KG1 (cell line): Measurements from ENCODE around the gene SLC35C1.

Source experiments
- DNase-seq: peaks from one replicate; lab custom pipeline; 2025; lab: John Stamatoyannopoulos, UW

The SLC35C1 gene

DNA sequence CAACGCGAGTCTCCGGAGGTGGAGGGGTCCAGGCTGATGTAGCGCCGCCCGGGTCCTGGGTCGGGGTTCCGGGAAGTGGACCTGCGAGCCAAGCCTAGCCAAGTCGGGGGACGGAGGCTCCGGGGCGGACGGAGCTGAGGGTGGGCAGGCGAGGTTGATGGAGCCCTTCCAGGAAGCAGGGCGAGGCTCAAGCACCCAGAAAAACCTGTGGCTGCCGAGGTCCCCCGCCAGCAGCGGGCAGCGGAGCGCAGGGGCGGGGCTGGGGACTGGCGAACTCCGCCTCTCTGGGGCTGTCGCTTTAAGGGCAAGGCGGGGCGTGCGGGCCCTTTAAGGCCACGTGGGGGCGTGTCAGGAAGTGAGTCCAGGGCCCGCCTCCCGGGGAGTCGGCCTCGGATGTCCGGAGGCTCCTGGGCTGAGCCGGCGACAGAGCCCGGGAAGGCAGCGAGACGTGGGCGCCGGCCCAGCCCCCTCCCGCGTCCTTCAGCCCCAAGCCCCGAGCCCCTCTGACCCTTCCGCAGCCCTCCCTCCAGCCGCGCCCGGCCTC is at the start of gene SLC35C1:
TSS of gene SLC35C1 (plus strand) at position 389 of the 544 bp plus-strand sequence. CDS start 653 bp downstream, outside the sequence.
- DNase-seq = peak; percentile 92

DNA sequence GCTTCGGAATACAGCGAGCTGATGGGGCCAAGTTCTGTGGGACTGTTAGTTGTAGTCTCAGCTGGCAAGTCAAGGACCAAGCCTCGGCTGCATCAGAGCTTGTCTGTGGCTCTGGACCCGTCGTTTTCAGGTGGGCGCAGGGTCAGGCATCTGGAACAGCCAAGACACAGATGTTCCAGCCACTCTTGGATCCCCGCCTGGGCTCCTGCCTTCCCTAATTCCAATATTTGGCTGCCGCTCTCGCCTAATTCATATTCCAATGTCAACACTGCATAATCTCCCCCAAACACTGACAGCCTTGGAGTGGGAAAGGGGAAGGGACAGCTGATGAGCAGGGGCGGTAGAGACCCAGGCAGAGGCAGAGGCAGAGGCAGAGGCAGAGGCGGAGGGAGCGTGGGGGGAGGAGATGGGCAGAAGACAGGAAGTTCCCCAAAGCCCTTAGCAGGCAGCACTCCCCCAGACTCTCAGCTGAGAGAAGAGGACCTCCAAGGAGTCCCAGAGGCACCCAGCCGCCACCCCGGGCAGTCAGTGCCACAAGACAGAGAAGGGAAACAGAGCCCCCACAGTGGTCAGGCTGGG is 49.6 kb upstream of the SLC35C1 start:
- no peak for DNase-seq

DNA sequence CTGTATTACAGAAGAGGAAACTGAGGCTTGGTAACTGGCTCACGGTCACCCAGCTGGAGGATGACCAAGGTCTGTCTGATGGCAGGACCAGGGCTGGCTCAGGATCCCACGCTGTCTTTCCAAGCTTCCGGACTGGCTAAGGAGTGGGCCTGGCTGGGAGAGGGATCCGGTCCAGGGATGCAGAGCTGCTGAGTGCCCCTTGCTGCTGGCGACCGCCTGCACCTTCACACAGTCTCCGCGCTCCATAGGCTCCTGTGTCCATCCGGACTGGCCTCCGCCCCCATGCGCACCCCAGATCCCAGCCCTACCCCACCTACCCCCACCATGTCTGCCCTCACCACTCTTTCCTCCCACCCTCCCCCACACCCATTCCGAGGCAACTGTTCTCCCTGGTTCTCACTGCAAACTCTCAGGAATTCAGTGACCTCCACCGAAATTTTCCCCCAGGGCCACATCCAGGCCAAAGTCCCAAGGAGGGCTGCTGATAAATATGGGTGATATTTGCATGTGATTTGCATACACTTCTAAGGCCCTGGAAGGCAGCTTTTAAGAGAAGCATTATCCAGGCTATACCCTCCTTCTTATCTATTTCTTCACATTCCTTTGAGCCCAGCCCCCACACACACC is 48.5 kb upstream of the SLC35C1 start:
- no peak for DNase-seq

DNA sequence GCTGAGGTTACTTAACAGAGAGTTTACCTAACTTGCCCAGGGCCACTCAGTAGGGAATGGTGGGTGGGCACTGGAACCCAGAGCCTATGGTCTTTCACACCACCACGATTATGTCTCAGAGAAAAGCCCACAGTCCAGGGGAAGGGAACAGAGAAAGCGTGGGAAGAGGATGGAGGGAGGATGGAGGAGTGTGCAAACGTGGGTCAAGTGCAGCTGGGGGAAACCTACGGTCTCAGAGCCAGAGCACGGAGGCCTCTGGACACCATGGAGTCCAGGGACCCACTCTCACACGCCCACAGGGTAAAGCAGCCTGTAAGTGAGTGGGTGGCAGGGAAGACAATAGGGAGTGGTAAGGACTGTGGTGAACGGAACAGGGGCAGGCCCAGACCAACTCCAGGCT is 47.3 kb upstream of the SLC35C1 start:
- DNase-seq = no peak

DNA sequence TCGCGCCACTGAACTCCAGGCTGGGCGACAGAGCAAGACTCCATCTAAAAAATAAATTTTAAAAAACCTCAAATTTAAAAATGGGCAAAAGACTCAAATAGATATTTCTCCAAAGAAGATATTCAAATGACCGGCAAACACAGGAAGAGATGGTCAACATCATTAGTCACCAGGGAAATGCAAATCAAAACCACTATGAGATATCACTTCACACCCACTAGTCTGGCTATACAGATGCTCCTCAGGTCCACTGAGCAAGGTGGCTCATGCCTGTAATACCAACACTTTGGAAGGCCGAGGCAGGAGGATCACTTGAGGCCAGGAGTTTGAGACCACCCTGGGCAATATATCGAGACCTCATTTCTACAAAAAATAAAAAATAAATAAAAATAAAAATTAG is 43.3 kb upstream of the SLC35C1 start:
- DNase-seq = no peak

DNA sequence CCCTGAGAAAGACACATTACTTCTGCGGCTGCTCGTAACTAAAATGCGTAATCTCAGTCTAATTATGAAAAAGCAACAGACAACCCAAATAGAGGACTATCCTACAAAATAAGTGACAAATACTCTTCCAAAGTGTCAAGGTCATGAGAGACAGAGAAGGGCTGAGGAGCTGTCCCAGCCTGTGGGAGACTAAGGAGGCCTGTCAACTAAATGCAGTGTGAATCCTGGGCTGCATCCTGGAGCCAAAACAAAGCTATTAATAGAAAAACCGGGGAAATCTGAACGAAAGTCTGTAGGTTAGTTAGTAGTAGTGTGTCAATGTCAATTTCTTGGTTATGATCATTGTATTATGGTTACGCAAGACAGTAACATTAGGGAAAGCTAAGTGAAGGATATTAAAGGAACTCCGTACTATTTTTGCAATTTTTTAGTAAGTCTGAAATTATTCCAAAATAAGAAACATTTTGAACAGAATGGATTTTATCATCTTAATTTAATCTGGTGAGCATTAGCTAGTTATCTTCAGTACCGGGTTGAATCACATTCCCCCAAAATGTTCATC is 39.8 kb upstream of the SLC35C1 start:
- DNase-seq = no peak

DNA sequence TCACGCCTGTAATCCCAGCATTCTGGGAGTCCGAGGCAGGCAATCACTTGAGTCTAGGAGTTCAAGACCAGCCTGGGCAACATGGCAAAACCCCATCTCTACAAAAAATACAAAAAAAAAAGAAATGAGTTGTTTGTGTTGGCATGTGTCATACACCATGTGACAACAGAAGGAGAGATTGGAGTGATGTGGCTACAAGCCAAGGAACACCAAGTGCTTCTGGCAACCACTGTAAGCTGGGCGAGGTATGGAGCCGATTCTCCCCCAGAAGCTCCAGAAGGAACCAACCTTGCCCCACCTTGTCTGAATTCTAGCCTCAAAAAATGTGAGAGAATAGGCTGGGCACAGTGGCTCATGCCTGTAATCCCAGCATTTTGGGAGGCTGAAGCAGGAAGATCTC is 39.1 kb upstream of the SLC35C1 start:
- DNase-seq = no peak

DNA sequence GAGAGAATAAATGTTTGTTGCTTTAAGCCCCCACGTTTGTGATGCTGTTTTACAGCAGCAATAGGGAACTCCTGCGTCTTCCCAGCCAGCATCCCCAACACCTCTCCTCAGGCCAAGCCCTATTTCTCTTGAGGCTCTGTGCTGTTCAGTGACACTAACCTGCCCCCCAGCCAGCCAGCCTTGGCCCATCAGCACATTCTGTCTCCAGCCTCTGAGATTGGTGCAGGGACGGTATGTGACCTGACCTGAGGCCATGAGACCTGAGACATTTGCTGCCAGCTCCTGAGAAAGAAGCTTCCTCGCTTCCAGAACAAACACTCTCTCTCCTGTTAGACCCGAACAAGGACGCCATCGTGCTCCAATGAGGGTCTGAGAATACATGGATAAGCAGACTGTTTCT is 38.5 kb upstream of the SLC35C1 start:
- DNase-seq = no peak

DNA sequence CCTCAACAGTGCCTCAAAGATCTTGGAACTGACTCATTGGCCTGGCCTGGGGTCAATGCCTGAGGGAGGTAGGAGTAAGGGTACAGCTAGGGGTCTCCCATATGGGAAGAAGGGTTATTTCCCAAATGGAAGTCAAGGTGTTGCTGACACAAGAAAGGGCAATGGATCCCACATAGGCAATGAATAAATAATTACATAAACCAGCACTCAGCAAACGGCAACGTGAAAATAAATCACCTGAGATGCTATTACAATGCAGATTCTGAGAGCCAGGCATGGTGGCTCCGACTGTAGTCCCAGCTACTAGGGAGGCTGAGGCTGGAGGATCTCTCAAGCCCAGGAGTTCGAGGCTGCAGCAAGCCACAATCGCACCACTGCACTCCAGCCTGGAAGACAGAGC is 36.5 kb upstream of the SLC35C1 start:
- no peak for DNase-seq

DNA sequence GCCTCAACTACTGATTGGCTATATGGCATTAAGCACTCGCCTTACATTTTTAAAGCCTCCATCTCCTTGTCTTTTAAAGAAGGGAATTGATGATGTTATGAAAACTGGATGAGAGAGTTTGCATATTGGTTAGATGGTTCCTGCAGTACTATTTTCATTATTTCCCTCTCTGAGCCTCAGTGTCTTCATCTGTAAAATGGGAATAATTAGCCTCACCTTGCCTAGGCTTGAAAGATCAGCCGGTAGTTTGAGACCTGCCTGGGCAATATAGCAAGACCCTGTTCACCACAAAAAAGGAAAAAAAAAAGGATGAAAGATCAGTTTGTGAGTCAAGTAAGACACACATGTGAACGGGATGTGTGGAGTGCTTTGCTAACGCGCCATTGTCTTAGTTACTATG is 35.0 kb upstream of the SLC35C1 start:
- DNase-seq = no peak

DNA sequence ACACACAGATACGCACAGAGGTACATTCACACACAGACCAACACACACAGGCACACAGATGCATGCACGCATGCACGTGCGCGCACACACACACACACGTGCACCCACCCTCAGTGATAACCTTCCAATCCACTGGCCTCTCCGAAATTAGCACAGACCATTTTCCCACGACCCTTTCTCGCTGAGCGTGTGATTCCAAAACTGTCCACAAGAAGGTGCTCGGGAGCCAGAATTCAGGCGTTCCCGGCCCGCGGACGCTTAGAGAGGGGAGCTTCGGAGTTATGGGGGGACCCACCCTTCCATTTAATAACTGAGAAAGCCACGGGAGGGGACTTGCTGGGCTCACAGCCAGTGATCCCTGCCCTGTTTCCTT is 33.8 kb upstream of the SLC35C1 start:
- peak; percentile 83 for DNase-seq

DNA sequence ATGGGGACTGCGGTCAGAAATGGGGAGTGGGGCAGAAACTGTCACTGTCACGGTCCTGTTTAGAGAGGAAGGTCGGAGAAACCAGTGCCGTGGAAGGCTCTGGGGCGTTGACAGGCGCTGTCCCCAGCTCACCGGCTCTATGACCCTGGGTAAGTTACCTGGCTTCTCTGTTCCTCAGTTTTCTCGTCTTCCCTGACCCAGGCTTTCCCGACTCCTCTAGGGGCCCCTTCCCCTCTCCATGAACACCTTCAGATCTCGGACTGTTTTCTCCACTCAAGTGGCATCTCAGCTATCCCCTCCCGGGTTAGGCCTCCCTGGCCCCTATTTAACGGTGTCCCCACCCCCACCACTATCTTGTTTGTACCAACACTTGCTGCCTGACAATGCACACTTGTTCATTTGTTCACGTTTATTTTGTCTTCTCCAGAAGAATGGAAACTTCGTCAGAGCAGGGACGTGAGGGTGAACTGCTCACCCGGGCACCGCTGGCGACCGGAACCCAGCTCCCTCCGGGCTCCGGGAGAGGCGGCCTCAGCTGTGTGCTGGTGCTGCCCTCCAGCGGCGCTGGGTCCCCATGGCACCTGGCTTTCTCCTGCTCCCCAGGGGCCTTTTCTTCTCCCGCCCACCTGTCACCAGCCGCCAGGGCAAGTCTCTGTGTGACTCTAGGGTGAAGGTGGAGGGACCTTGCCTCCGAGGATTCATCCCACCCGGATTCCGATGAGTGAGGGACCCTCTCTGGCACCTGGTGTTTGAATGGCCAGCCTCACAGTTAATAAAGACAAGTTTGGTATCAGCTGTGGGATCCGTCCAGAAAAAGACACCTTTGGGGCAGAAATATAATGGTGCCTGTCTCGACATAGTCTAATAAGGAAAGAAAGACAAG is 33.1 kb upstream of the SLC35C1 start:
- peak; percentile 86 for DNase-seq

DNA sequence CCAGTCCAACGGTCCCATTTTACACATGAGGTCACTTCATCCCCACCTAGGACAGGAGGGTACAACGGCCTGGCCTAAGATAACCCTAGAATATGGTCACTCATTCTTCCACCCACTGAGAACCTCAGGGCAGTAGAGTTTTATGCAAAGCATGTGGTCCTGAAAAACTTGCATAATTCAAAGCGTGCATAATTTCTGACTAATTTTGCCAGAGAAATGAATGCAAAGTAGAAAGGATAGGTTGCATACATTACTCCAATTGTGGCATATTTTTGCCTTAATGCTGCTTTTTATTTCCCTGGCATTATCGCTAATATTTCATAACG is 32.5 kb upstream of the SLC35C1 start:
- DNase-seq = no peak

DNA sequence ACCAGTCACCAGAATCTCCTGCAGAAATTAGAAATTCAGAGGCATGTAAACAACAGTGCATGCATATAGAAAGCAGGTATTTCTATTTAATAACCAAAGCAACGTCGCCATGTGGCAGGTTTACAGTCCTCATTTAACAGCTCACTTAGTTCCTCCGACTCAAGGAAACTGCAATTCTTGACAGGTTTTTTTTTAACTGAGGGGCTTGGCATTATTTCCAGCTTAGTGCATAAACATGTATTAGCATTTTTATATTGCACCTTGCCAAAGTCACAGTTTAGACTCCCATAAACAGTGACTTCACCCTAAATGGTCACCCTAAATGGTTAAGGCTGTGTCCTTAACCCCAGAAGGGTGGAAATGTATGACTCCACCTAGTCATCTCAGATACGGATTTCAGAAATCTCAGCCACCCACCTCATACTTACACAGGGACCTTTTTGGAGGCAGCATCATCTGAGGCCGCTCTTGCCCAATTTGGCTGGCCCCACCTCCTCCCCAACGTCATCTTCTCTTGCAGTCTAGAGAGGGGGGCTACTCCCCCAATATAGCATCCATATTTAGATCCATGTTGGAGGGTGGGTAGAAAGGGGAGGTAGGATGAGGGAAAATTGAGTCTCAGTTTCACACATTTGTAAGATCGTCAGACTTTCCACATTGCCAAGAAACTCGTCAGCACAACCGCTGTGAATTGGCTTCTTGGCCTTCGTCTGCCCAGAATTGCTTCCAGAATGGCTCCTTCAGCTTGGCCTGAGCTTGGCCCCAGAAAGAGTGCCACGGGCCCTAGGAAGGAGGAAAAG is 31.8 kb upstream of the SLC35C1 start:
- DNase-seq = no peak

DNA sequence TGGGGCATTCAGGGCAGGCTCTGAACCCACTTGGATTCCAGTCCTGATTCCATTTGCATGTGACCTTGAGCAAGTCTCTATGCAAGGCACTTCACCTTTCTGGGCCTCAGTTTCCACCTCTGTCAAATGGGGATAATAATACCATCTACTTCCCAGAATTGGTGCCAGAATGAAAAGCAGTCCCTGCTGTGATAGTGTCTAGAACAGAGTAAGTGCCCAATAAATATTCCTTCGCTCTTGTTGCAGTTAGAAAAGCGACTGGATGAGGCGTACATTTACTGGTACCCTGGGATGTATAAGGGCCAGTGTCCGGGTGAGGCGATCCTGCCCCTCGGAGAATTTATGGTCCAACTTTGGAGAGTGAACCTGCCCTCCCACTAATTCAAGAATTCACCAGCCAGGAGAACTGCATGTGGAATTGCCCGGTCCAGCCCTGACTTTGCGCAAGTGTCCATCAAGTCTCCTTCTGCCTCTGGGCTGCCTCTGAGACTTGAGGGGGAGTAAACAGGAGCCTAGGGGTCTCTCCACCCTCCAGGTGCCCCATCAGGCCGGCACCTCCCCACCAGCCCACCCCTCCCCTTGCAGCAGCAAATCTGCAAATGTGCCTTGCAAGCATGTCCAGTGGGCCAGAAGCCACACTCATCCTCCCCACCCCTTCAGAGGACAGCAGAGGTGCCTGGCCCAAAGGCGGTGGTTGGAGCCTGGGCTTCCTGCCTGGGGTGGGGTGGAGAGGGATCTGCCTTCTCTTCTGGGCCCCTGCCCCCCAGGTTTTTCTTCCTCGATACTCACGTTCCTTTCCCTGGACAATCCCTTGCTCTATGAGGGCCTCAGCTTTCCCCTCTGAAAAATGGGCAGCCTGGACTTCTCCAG is 30.9 kb upstream of the SLC35C1 start:
- DNase-seq = no peak

DNA sequence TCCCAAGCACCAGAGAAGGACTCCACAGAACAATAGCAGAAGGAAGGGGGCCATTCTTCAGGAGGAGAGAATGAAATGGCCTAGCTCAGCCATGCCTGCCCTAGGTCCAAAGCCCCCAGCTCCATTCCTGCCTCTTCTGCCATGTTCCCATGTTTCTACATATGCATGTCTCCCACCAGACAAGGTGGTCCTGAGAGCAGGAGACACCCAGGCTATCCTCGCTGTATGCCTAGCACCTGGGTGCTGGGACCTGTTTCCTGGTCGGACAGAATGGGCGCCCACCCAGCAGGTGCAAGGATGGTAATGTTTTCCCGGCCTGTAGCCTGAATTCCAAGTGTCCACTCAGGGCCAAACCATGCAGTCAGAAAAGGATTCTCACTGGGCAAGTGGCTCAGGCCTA is 30.2 kb upstream of the SLC35C1 start:
- DNase-seq = no peak

DNA sequence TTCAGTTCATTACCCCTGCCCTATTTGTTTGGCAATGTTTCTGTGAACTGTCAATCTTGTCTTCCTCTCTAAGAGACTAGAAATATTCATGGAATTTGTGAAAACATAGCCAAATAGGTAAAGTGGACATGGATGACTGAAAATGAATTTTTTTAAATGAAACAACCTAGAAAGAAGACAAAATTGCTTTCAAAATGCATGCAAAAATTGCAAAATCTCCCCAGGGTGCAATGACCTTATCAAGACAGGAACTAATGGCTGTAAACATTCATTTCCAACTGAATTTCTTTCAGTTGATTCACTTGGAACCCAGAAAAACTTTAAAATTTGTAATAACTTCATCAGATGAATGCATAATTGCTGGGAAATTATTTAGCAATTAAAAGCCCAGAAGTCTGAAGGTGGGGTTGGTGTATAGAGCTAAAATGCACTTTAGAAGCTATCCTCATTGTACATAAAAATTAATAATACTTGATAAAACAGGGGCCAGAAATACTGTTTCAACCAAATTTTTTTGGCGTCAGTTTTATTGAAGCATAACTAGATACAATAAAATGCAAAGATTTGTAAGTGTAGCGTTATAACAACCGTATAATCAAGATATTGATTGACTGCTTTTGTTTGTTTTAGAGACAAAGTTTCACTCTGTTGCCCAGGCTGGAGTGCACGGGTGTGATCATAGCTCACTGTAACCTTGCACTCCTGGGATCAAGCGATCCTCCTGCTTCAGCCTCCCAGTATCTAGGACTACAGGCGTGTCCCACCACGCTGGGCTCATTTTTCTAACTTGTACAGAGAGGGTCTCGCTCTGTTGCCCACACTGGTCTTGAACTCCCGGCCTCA is 27.6 kb upstream of the SLC35C1 start:
- no peak for DNase-seq

DNA sequence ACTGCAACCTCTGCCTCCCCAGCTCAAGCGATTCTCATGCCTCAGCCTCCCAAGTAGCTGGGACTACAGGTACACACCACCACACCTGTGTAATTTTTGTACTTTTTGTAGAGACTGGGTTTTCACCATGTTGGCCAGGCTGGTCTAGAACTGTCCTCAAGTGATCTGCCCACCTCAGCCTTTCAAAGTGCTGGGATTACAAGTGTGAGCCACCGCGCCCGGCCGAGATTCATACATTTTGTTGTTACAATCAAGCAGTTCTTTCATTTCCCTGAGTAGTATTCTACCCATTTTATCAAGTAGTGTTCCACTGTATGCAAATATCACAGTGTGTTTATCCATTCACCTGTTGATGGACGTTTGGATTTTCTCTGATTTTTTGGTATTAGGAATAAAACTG is 26.6 kb upstream of the SLC35C1 start:
- DNase-seq = no peak

DNA sequence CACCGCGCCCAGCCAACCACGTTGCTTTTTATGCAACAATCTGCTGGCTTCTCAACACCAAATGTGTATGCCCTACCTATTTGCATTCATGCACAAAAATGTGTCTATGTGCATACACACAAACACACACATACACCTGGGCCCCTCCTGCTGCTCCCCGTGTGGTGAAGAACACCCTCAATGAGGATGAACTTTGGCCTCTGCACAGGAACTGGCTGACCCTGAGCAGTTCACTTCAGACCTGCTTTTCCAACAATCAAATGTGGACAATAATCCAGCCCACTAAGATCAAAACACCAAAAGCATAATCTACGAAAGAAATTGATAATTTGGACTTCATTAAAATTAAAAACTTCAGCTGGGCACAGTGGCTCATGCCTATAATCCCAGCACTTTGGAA is 25.3 kb upstream of the SLC35C1 start:
- DNase-seq = no peak

DNA sequence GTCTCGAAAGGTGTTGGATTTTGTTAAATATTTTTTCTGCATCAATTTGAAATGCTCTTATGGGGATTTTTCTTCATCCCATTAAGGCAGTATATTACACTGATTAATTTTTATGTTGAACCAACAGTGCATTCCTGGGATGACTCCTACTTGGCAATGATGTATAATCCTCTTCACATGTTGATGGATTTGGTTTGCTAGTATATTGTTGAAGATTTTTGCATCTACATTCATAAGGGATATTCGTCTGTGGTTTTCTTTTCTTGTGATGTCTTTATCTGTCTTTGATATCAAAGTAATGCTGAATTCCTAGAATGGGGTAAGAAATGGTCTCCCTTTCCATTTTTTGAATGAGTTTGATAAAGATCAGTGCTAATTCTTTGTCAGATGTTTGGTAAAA is 18.7 kb upstream of the SLC35C1 start:
- DNase-seq = no peak
